ENCODE measurements around the gene NMS.

NMS gene

DNA sequence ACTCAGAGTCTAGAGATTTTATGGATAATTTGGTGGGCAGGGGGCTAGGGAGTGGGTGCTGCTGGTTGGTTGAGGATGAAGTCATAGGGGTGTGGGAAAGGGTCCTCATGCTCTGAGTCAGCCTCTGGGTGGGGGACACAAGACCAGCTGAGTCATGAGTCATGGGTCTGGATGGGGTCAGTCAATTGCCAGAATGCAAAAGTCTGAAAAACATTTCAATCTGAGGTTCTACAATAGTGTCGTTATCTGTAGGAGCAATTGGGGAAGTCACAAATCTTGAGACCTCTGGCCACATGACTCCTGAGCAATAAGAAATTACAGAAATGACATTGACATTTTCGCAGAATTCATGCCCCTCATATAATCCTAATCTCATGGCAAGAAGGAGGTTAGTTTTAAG lies 15.1 kb downstream of the NMS start:
- no peak for DNase-seq

- no peak for DNase-seq
These were observed 24.4 kb downstream of the NMS start for GRCh38 chr2:100494712-100495111.

- no peak for DNase-seq
These were observed 32.5 kb downstream of the NMS start for GRCh38 chr2:100502782-100503181.

- DNase-seq: no peak
These were observed 34.3 kb downstream of the NMS start for GRCh38 chr2:100504542-100504941.

DNA sequence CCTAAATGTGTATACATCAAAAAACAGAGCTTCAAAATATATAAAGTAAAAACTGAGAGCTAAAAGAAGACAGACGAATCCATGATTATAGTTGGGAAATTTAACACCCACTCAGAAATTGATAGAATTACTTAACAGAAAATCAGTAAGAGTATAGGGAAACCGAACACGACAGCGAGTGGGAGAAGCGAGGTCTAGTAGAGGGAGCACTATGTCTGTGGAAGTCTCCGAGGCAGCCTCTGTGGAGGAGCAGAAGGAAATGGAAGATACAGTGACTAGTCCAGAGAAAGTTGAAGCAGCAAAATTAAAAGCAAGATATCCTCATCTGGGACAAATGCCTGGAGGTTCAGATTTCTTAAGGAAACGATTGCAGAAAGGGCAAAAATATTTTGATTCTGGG lies 38.8 kb downstream of the NMS start:
- no peak for DNase-seq

- no peak for DNase-seq
These were observed 43.4 kb downstream of the NMS start for GRCh38 chr2:100513650-100514049.

DNA sequence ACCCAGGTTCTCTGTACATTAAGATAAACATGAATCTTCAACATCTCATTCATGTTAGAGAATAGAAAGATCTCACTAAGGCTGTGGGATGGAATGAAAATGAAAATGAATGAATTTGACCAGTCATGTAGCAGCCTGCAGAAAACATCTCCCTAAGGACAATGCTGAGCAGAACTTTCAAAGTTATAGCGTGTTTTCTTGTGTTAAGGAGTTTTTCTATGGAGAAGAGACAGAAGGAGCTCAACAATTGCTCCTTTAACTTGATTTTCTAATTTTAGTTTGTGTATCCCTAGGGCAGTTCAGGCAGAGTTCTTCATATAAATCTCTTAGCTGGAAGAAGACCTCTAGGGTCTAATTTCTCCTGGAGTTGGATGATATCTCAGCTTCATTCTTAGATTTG lies 47.3 kb downstream of the NMS start:
- DNase-seq: no peak

DNA sequence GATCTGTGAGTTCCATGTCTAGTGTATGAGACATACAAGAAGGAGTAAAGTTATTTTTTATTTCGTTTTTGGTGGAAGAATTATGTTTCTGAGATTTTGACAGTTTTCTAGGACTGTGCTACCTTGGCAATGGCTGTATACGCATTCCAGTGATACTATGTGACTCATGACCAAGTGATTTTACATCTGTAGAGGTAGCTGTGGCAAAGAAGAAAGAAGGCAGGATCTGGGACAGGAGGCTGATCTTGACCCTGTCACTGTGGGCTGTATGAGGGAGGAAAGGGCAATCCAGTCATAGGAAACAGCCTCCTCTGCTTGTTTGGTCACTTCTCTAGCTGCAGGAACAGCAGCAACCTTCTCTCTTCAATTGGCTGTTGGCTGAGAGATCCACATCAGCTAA lies 48.5 kb downstream of the NMS start:
- DNase-seq: no peak

DNA sequence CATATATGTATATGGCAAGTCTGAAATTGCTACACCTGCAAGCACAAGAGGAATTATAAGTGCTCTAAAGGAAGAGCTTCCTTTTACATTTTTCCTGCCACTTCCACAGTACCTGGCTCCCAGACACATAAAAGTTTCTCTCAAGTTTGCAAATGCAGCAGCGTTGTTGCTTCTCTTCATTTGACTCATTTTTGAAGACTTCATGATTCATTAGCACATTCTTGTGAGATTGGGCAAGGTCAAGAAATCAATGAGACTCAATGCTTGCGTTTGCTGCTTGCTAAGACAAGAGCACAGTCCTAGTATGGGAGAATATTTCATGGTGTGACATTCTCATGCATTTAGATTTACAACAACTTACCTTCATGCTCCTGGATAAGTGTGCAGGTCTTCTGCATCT lies 49.9 kb downstream of the NMS start:
- DNase-seq: no peak

- no peak for DNase-seq
These were observed 52.1 kb downstream of the NMS start for GRCh38 chr2:100522430-100522829.

GRCh38 chr2:100524331-100524730 lies 54.0 kb downstream of the NMS start:
- DNase-seq: no peak

DNA sequence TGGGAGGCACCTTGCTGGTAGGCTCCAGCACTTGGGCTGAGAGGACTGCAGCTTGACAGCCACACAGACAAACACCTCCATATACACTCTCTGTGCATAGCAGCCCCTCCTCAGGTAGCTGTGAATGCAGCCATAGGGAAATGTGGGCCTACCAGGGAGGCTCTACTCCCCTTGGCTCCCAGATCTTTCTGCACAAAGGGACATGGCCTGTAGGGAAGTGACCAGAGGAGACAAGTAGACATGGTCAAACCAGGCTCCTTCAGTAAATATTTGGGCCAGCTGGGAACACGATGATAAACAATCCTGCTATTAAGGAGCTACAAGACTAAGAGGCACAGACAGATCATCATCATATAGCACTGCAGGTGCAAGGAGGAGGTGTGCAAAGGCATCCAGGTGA lies 56.6 kb downstream of the NMS start:
- DNase-seq: no peak

- DNase-seq: no peak
These were observed 57.2 kb downstream of the NMS start for GRCh38 chr2:100527440-100528015.

DNA sequence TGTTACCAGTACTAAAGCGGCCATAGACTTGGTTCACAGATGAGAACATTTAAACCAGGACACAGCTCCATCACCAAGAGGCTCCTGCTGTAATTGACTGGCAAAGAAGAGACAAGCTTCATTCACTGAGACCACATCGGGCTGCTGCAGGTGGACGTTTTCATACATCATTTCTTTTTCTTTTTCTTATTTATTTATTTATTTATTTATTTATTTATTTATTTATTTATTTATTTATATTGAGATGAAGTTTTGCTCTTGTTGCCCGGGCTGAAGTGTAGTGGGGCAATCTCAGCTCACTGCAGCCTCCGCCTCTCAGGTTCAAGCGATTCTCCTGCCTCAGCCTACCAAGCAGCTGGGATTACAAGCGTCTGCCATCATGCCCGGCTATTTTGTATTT lies 58.9 kb downstream of the NMS start:
- DNase-seq: no peak

DNA sequence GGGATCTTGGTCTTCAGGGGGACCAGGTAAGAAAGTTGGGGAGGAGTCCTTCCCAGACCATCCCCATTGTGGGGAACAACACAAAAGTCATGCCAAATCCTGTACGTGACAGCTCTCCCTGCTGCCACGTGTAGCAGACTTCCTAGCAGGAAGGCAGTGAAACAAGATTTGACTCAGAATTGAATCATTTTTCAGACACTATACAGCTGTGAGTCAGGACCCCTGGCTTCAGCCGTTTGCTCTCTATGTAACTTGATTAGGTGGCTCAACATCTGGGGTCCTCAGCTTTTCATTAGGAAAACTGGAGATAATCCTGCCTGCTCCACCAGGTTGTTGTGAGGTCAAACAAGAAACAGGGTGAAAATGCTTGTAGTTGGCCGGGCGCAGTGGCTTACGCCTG lies 59.6 kb downstream of the NMS start:
- no peak for DNase-seq

Measured in activated T-cell treated with anti-CD3 and anti-CD28 coated beads, Interleukin-2, amount 50 U/mL, for 1 hour (primary cell).